Esophagus muscularis mucosa (tissue), 4 donors: Measurements from ENCODE around the gene CCND2. TPM values are rescaled to one million over a fixed set of nuclear protein-coding genes. Genes with fewer than 3 reads are reported as not detected.

Experiments used
- DNase-seq: peaks from one replicate; pipeline ENCODE4 v3.0.0-alpha.2; 2017; ENCODE audit errors: extremely low spot score
- H3K27ac ChIP-seq, 4 donors: fragments of 200-600 bp; sonication (generic); replicated peaks in 1 of 4; 1 replicate in 3 of 4; 2 replicates in 1 of 4; pipeline ENCODE4 v1.5.1; 2016 to 2019; ENCODE audit warnings: mild to moderate bottlenecking in 1 of 4
- H3K27me3 ChIP-seq, 4 donors: fragments of 200-600 bp; sonication (generic); one replicate each; pipeline versions ENCODE4 v1.5.1 to v1.6.0; 2016 to 2019
- H3K36me3 ChIP-seq, 4 donors: fragments of 200-600 bp; sonication (generic); one replicate each; pipeline ENCODE4 v1.5.1; 2016 to 2019
- H3K4me1 ChIP-seq, 4 donors: fragments of 200-600 bp; sonication (generic); one replicate each; pipeline ENCODE4 v1.5.1; 2016 to 2019
- H3K4me3 ChIP-seq, 4 donors: fragments of 200-600 bp; sonication (generic); 1 replicate in 2 of 4; 2 replicates in 2 of 4; pipeline ENCODE4 v1.5.1; 2016 to 2019; ENCODE audit warnings: mild to moderate bottlenecking in 4 of 4, moderate library complexity in 1 of 4
- H3K9me3 ChIP-seq, 4 donors: fragments of 200-600 bp; sonication (generic); 1 replicate in 3 of 4; 2 replicates in 1 of 4; pipeline ENCODE4 v1.5.1; 2016 to 2019
- CTCF ChIP-seq, 3 experiments: fragments of 200-600 bp in 2 of 3; fragments of 450-650 bp in 1 of 3; sonication (generic) in 2 of 3; IDR thresholded peaks; one replicate each; pipeline ENCODE4 v1.5.1; 2017 to 2019; ENCODE audit warnings: antibody characterized with exemption in 3 of 3, mild to moderate bottlenecking in 2 of 3, moderate library complexity in 1 of 3
- EP300 ChIP-seq: sonication (generic); formaldehyde crosslinking; IDR thresholded peaks from one replicate; pipeline ENCODE4 v1.6.1; 2017; ENCODE audit warnings: antibody characterized with exemption
- POLR2A ChIP-seq: fragments of 450-650 bp; IDR thresholded peaks from one replicate; pipeline ENCODE4 v1.6.1; 2017; ENCODE audit warnings: antibody characterized with exemption, moderate library complexity, mild to moderate bottlenecking, low read depth
- POLR2AphosphoS5 ChIP-seq, 2 donors: sonication (generic); formaldehyde crosslinking; IDR thresholded peaks; one replicate each; pipeline ENCODE4 v1.6.1; 2017; ENCODE audit warnings: antibody characterized with exemption in 2 of 2
- WGBS: methylation state at CpG from one replicate; pipeline ENCODE4 v1.1.5; 2018; 5-methylcytosine and 5-hydroxymethylcytosine counted together
- intact Hi-C: fragments of 100-400 bp; cut with DNase I; formaldehyde crosslinking; loops from one replicate; pipeline ENCODE4 v1.15.1; 2023
- total RNA-seq, 4 donors: library from RNA; depleted of rRNA; stranded (reverse); fragments of >200 nt; gene quantifications; one replicate each; pipeline versions ENCODE4 v1.1.0 to v1.2.1, GENCODE V29; 2016

Gene CCND2
- total RNA-seq, 4 donors from 2014 or later = 101 to 122 (median 111) TPM

- intact Hi-C loops = no loop called here
- Histone ChIP-seq H3K36me3 (no peaks in the 10 kb centered on the region), H3K4me3 (no peak overlapping the region), H3K9me3 (no peaks in the 10 kb centered on the region), H3K27me3 (no peaks in the 10 kb centered on the region), H3K27ac (no peak overlapping the region), H3K4me1 (no peaks in the 10 kb centered on the region)
- TF ChIP-seq POLR2AphosphoS5 (IDR thresholded peaks at IDR 0.05) (no peak), EP300 (no peak), POLR2A (no peak), CTCF (IDR thresholded peaks at IDR 0.05) (no peak)
- WGBS = 95% methylated on average over 2 of the region's 2 CpGs
- DNase-seq = peak; percentile 74
Observed at GRCh38 chr12:4251967-4252366, 21.6 kb upstream of the CCND2 start.

- peak; percentile 17 for DNase-seq
- Histone ChIP-seq H3K4me1 (no peaks in the 10 kb centered on the region), H3K9me3 (no peaks in the 10 kb centered on the region), H3K27ac (no peak overlapping the region), H3K27me3 (no peaks in the 10 kb centered on the region), H3K36me3 (no peaks in the 10 kb centered on the region), H3K4me3 (no peak overlapping the region)
- no peak for TF ChIP-seq POLR2A
- no peak for TF ChIP-seq CTCF (IDR thresholded peaks at IDR 0.05)
- TF ChIP-seq POLR2AphosphoS5 (IDR thresholded peaks at IDR 0.05) = no peak
- TF ChIP-seq EP300 = no peak
- WGBS = 75% methylated on average over 4 of the region's 5 CpGs
- intact Hi-C loops = no loop called here
Observed at GRCh38 chr12:4252601-4253000, 21.0 kb upstream of the CCND2 start.

- Histone ChIP-seq H3K27me3 (no peaks in the 10 kb centered on the region), H3K36me3 (no peaks in the 10 kb centered on the region), H3K4me1 (no peaks in the 10 kb centered on the region), H3K4me3 (no peak overlapping the region), H3K27ac (no peak overlapping the region), H3K9me3 (no peaks in the 10 kb centered on the region)
- WGBS = 89% methylated on average over 2 of the region's 2 CpGs
- DNase-seq = peak; percentile 70
- intact Hi-C loops = no loop called here
- TF ChIP-seq CTCF (IDR thresholded peaks at IDR 0.05) (no peak), EP300 (no peak), POLR2AphosphoS5 (IDR thresholded peaks at IDR 0.05) (no peak), POLR2A (no peak)
Observed at GRCh38 chr12:4256043-4256826, 17.3 kb upstream of the CCND2 start.

GRCh38 chr12:4257442-4257841, 16.1 kb upstream of the CCND2 start:
- no peaks in the 10 kb centered on the region for H3K9me3 ChIP-seq
- intact Hi-C loops = no loop called here
- H3K27me3 ChIP-seq = no peaks in the 10 kb centered on the region
- H3K36me3 ChIP-seq = no peaks in the 10 kb centered on the region
- H3K4me3 ChIP-seq = no peak overlapping the region
- no peaks in the 10 kb centered on the region for H3K4me1 ChIP-seq
- no peak overlapping the region for H3K27ac ChIP-seq
- TF ChIP-seq POLR2A (no peak), EP300 (no peak), POLR2AphosphoS5 (IDR thresholded peaks at IDR 0.05) (no peak), CTCF (IDR thresholded peaks at IDR 0.05) (no peak)
- peak; percentile 7 for DNase-seq

GRCh38 chr12:4259099-4259498, 14.5 kb upstream of the CCND2 start:
- 97% methylated on average over 1 of the region's 1 CpG for WGBS
- H3K27ac ChIP-seq = no peak overlapping the region
- no peaks in the 10 kb centered on the region for H3K4me1 ChIP-seq
- no peak for DNase-seq
- no peaks in the 10 kb centered on the region for H3K27me3 ChIP-seq
- no peak for TF ChIP-seq EP300
- no peak for TF ChIP-seq POLR2A
- TF ChIP-seq CTCF (IDR thresholded peaks at IDR 0.05) = no peak
- no peak for TF ChIP-seq POLR2AphosphoS5 (IDR thresholded peaks at IDR 0.05)
- no peak overlapping the region for H3K4me3 ChIP-seq
- no peaks in the 10 kb centered on the region for H3K36me3 ChIP-seq
- intact Hi-C loops = no loop called here
- H3K9me3 ChIP-seq = no peaks in the 10 kb centered on the region
